ENCODE results near the gene NPC2. TPM values are rescaled to one million over a fixed set of nuclear protein-coding genes. Genes with fewer than 3 reads are reported as not detected.

Gene NPC2
- total RNA-seq, 2 donors from 2014 or later: 625 to 762 TPM

DNA sequence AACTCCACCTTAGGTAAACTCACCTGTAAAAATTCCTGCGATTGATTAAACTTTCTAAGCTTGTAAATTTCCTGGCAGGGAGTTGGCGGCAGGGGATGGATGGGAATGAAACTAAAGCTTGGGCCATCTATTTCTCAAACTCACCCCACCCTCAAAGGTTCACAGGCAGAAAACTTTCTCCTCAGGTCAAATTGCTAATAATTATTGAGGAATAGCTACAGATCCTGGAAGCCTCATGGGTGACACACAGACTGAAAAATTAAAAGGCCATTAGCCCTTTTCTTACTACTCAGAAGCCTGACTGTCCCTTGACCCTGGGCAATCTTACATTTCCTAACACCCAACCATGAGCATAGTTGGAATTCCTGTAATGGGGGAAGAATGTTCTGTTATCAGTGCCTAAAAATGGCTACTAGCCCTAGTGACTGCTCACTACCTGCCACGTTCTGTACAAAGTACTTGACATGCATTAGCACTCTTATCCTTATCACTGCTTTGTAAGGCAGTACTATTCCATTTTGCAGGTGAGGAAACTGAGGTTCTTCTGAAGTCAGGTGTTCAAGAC, 54.7 kb downstream of the NPC2 start:
- Histone ChIP-seq H3K27ac (no peak overlapping the region), H3K9me3 (no peaks in the 10 kb centered on the region), H3K27me3 (replicated peaks; ENCODE audit: insufficient read depth) (no peaks in the 10 kb centered on the region), H3K4me1 (replicated peaks) (no peaks in the 10 kb centered on the region), H3K36me3 (no peaks in the 10 kb centered on the region), H3K4me3 (no peak overlapping the region)
- TF ChIP-seq POLR2A (IDR thresholded peaks at IDR 0.05) (no peak), POLR2AphosphoS5 (IDR thresholded peaks at IDR 0.05) (no peak)
- TF ChIP-seq, protein P1, sequence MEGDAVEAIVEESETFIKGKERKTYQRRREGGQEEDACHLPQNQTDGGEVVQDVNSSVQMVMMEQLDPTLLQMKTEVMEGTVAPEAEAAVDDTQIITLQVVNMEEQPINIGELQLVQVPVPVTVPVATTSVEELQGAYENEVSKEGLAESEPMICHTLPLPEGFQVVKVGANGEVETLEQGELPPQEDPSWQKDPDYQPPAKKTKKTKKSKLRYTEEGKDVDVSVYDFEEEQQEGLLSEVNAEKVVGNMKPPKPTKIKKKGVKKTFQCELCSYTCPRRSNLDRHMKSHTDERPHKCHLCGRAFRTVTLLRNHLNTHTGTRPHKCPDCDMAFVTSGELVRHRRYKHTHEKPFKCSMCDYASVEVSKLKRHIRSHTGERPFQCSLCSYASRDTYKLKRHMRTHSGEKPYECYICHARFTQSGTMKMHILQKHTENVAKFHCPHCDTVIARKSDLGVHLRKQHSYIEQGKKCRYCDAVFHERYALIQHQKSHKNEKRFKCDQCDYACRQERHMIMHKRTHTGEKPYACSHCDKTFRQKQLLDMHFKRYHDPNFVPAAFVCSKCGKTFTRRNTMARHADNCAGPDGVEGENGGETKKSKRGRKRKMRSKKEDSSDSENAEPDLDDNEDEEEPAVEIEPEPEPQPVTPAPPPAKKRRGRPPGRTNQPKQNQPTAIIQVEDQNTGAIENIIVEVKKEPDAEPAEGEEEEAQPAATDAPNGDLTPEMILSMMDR (IDR thresholded peaks at IDR 0.05): no peak
- WGBS: 55% methylated on average over 3 of the region's 3 CpGs
- intact Hi-C loops (cut with DNase I): no loop called here
- no peak for DNase-seq (ENCODE audit: low spot score)

- H3K4me1 ChIP-seq (replicated peaks): no peaks in the 10 kb centered on the region
- H3K27ac ChIP-seq: no peak overlapping the region
- DNase-seq (ENCODE audit: low spot score): no peak
- H3K27me3 ChIP-seq (replicated peaks; ENCODE audit: insufficient read depth): no peaks in the 10 kb centered on the region
- no peak for TF ChIP-seq POLR2AphosphoS5 (IDR thresholded peaks at IDR 0.05)
- no peak for TF ChIP-seq POLR2A (IDR thresholded peaks at IDR 0.05)
- TF ChIP-seq, protein P1 (IDR thresholded peaks at IDR 0.05): no peak
- intact Hi-C loops (cut with DNase I): no loop called here
- WGBS: 16% methylated on average over 3 of the region's 3 CpGs
- H3K9me3 ChIP-seq: no peaks in the 10 kb centered on the region
- no peaks in the 10 kb centered on the region for H3K36me3 ChIP-seq
- no peak overlapping the region for H3K4me3 ChIP-seq
Observed at GRCh38 chr14:74437496-74438053, 55.5 kb downstream of the NPC2 start.

DNA sequence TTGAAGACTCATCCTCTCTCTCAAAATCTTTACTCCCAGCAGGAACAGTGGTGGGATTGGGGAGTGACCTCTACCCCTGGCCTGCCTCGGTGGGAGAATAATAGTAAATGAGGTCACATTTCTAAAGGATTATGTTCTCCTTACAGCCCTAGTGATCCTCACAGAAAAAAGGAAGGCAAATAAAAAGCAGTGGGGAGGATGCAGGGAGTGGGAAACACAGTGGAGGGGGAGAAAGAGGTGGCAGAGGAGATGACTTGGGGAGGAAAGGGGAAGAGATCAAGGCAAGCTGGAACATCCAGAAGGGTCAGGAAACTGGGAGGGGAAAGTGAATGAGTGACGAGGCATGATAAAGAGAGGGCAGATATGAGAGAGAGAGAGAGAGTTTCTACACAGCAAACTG, 58.8 kb downstream of the NPC2 start:
- no peak for DNase-seq (ENCODE audit: low spot score)
- Histone ChIP-seq H3K27me3 (replicated peaks; ENCODE audit: insufficient read depth) (no peaks in the 10 kb centered on the region), H3K36me3 (no peaks in the 10 kb centered on the region), H3K27ac (no peak overlapping the region), H3K4me1 (replicated peaks) (no peaks in the 10 kb centered on the region), H3K4me3 (no peak overlapping the region), H3K9me3 (no peaks in the 10 kb centered on the region)
- 24% methylated on average over 2 of the region's 2 CpGs for WGBS
- TF ChIP-seq POLR2AphosphoS5 (IDR thresholded peaks at IDR 0.05) (no peak), POLR2A (IDR thresholded peaks at IDR 0.05) (no peak)
- TF ChIP-seq, protein P1 (IDR thresholded peaks at IDR 0.05): no peak
- intact Hi-C loops (cut with DNase I): no loop called here

DNA sequence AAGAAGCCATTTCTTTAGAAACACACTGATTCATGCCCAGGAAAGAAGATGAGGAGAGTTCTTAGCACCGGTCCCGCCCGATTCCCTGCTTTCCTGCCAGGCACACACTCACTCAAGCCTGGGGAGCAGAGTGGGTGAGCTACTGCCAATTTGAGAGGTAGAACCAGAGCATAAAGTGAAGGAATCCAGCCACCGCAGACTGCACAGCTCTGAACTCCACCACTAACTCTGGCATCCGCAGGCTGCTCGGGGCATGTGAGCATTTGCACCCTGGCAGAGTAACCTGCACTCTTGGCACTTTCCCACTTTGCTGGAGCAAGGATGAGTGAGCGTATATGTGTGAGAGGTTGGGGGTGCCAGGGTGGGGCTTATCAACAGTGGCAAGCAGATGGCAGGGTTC, 63.1 kb downstream of the NPC2 start:
- intact Hi-C loops (cut with DNase I): no loop called here
- Histone ChIP-seq H3K4me3 (no peak overlapping the region), H3K9me3 (no peaks in the 10 kb centered on the region), H3K4me1 (replicated peaks) (no peaks in the 10 kb centered on the region), H3K27me3 (replicated peaks; ENCODE audit: insufficient read depth) (no peaks in the 10 kb centered on the region), H3K27ac (no peak overlapping the region), H3K36me3 (no peaks in the 10 kb centered on the region)
- 91% methylated on average over 7 of the region's 7 CpGs for WGBS
- DNase-seq (ENCODE audit: low spot score): no peak
- TF ChIP-seq, protein P1 (IDR thresholded peaks at IDR 0.05): no peak
- TF ChIP-seq POLR2AphosphoS5 (IDR thresholded peaks at IDR 0.05): no peak
- no peak for TF ChIP-seq POLR2A (IDR thresholded peaks at IDR 0.05)

Other genes with a start within 250 kb of the NPC2 start
- 10 to 100 TPM; 33.4 to 77.3 TPM for gene ABCD4, start 190.4 kb downstream of the NPC2 start, total RNA-seq
- under 1 TPM in 1 of 2 donors, not detected in 1; 0.34 TPM for gene VRTN, start 144.8 kb downstream of the NPC2 start, total RNA-seq
- under 1 TPM; 0.09 to 0.34 TPM for gene SYNDIG1L, start 67.1 kb downstream of the NPC2 start, total RNA-seq
- 10 to 100 TPM; 23.5 to 25.5 TPM for gene ISCA2, start 460 bp upstream of the NPC2 start, total RNA-seq
- 10 to 100 TPM; 47.0 to 90.7 TPM for gene LTBP2, start 118.9 kb upstream of the NPC2 start, total RNA-seq
- gene AREL1, start 219.8 kb upstream of the NPC2 start, total RNA-seq: 10 to 100 TPM; 14.8 to 51.2 TPM
- gene FCF1, start 219.8 kb upstream of the NPC2 start, total RNA-seq: 10 to 100 TPM; 24.2 to 26.0 TPM